SU-DHL-6 (cell line): ENCODE measurements around the gene TANC2.

ENCODE experiments used
- H2AFZ ChIP-seq: fragments of 200-600 bp; sonication (generic); 2 replicates; pipeline ENCODE4 v1.6.1; 2014; ENCODE audit warnings: low read depth, mild to moderate bottlenecking, moderate library complexity, mixed read lengths, antibody characterized with exemption, low read length; ENCODE audit not compliant: severe bottlenecking
- H3F3A ChIP-seq: fragments of 200-600 bp; shearing (Covaris generic); 2 replicates; pipeline ENCODE4 v1.6.0; 2016; ENCODE audit warnings: antibody characterized with exemption, mild to moderate bottlenecking; ENCODE audit not compliant: insufficient read depth
- H3K27ac ChIP-seq: fragments of 200-600 bp; sonication (generic); 2 replicates; pipeline ENCODE4 v1.5.1; 2016; ENCODE audit warnings: low read depth, mild to moderate bottlenecking, low read length, moderate library complexity, mixed read lengths
- H3K27me3 ChIP-seq: fragments of 200-600 bp; sonication (generic), shearing (Covaris generic); 2 replicates; pipeline ENCODE4 v1.6.0; 2014; ENCODE audit warnings: mild to moderate bottlenecking, low read length
- H3K36me3 ChIP-seq: fragments of 200-600 bp; sonication (generic); 2 replicates; pipeline ENCODE4 v1.6.1; 2014; ENCODE audit warnings: mild to moderate bottlenecking, low read length, mixed read lengths
- H3K4me2 ChIP-seq: fragments of 300-600, 200-600 bp; shearing (Covaris generic), sonication (generic); 2 replicates; pipeline ENCODE4 v1.6.0; 2014; ENCODE audit warnings: low read length, low read depth, mild to moderate bottlenecking; ENCODE audit not compliant: poor library complexity, severe bottlenecking
- H3K4me3 ChIP-seq: fragments of 200-600 bp; sonication (generic); 2 replicates; pipeline ENCODE4 v1.5.1; 2014; ENCODE audit warnings: antibody characterized with exemption, low read length, mild to moderate bottlenecking, mixed read lengths; ENCODE audit not compliant: insufficient read depth, poor library complexity, severe bottlenecking
- H3K79me2 ChIP-seq: fragments of 200-600 bp; sonication (generic); 2 replicates; pipeline ENCODE4 v1.6.1; 2014; ENCODE audit warnings: mild to moderate bottlenecking, low read length, moderate library complexity; ENCODE audit not compliant: insufficient read depth
- H3K9ac ChIP-seq: fragments of 200-600 bp; sonication (generic); 2 replicates; pipeline ENCODE4 v1.7.0; 2014; ENCODE audit warnings: mild to moderate bottlenecking, low read length
- H3K9me2 ChIP-seq: fragments of 200-600 bp; sonication (generic); replicated peaks from 2 replicates; pipeline ENCODE4 v1.6.1; 2014; ENCODE audit warnings: low read length; ENCODE audit not compliant: insufficient read depth
- H3K9me3 ChIP-seq: fragments of 200-600 bp; sonication (generic); 2 replicates; pipeline ENCODE4 v1.6.1; 2014; ENCODE audit warnings: low read length, mixed read lengths; ENCODE audit not compliant: insufficient read depth
- H4K20me1 ChIP-seq: fragments of 200-600 bp; sonication (generic); 2 replicates; pipeline ENCODE4 v1.6.1; 2014; ENCODE audit warnings: low read depth, mild to moderate bottlenecking, antibody characterized with exemption, low read length, moderate library complexity, mixed read lengths
- CTCF ChIP-seq: fragments of 200-600 bp; sonication (generic); IDR thresholded peaks from one replicate; pipeline ENCODE4 v1.5.1; 2017; ENCODE audit warnings: antibody characterized with exemption, mild to moderate bottlenecking, low read length, moderate library complexity; ENCODE audit not compliant: insufficient read depth, poor library complexity, severe bottlenecking
- EZH2phosphoT487 ChIP-seq: fragments of 200-600 bp; sonication (generic), shearing (Covaris generic); conservative IDR thresholded peaks from 2 replicates; pipeline ENCODE4 v1.6.1; 2018; ENCODE audit warnings: mild to moderate bottlenecking, antibody characterized with exemption, low read length, moderate library complexity, mixed read lengths

Gene TANC2

GRCh38 chr17:62963296-62963695 lies 2.7 kb upstream of the TANC2 start:
- TF ChIP-seq CTCF (no peak), EZH2phosphoT487 (no peak)
- H3K27me3 ChIP-seq = no peaks in the 10 kb centered on the region
- H3K79me2 ChIP-seq = no peaks in the 10 kb centered on the region
- H3K36me3 ChIP-seq = no peaks in the 10 kb centered on the region
- no peak overlapping the region for H3K9ac ChIP-seq
- H2AFZ ChIP-seq = no peak overlapping the region
- H3K9me2 ChIP-seq = no peaks in the 10 kb centered on the region
- H4K20me1 ChIP-seq = no peaks in the 10 kb centered on the region
- H3K4me3 ChIP-seq = no peak overlapping the region
- no peaks in the 10 kb centered on the region for H3K9me3 ChIP-seq
- peaks cover 11% of the 10 kb centered on the region for H3F3A ChIP-seq
- no peak overlapping the region for H3K27ac ChIP-seq
- no peak overlapping the region for H3K4me2 ChIP-seq

- no peak overlapping the region for H3K4me3 ChIP-seq
- no peaks in the 10 kb centered on the region for H3K79me2 ChIP-seq
- no peaks in the 10 kb centered on the region for H4K20me1 ChIP-seq
- H3K36me3 ChIP-seq = no peaks in the 10 kb centered on the region
- H3K9me3 ChIP-seq = no peaks in the 10 kb centered on the region
- H2AFZ ChIP-seq = no peak overlapping the region
- TF ChIP-seq EZH2phosphoT487 = no peak
- no peak for TF ChIP-seq CTCF
- no peak overlapping the region for H3K27ac ChIP-seq
- H3K27me3 ChIP-seq = 0 out of 2 replicates have a peak, but pooled peaks cover 5% of the 10 kb centered on the region
- no peaks in the 10 kb centered on the region for H3K9me2 ChIP-seq
- H3F3A ChIP-seq = peaks cover 11% of the 10 kb centered on the region
- no peak overlapping the region for H3K9ac ChIP-seq
- H3K4me2 ChIP-seq = no peak overlapping the region
These were observed 1.5 kb upstream of the TANC2 start for GRCh38 chr17:62964506-62964905.

- Histone ChIP-seq H3K9ac (no peak overlapping the region), H3K9me2 (no peaks in the 10 kb centered on the region), H3K36me3 (no peaks in the 10 kb centered on the region), H3K79me2 (no peaks in the 10 kb centered on the region), H4K20me1 (peaks cover 4% of the 10 kb centered on the region; the same call in 1 of the 2 replicates), H3K27me3 (0 out of 2 replicates have a peak, but pooled peaks cover 5% of the 10 kb centered on the region), H3K4me3 (no peak overlapping the region), H3K27ac (no peak overlapping the region), H3K4me2 (peak overlapping the region; percentile 61), H3F3A (peaks cover 11% of the 10 kb centered on the region), H3K9me3 (no peaks in the 10 kb centered on the region), H2AFZ (peak overlapping the region; percentile 95)
- TF ChIP-seq EZH2phosphoT487 = no peak
- no peak for TF ChIP-seq CTCF
These were observed 805 bp upstream of the TANC2 start for GRCh38 chr17:62965174-62965685.
